Spinal cord (tissue), 10 donors: ENCODE measurements around the gene TMEM203. TPM values are rescaled to one million over a fixed set of nuclear protein-coding genes. Genes with fewer than 3 reads are reported as not detected.

Experiments used
- DNase-seq, 6 donors: peaks; one replicate each; pipeline versions ENCODE4 v3.0.0 to v3.0.0-alpha.2; 2013 to 2015; ENCODE audit warnings: low spot score in 6 of 6, low read depth in 4 of 6
- H3K27ac ChIP-seq: one replicate; pipeline ENCODE4 v1.5.1; 2013; ENCODE audit warnings: low read depth, low read length, control low read depth
- H3K27me3 ChIP-seq: one replicate; pipeline ENCODE4 v1.6.1; 2013; ENCODE audit warnings: low read length; ENCODE audit not compliant: control insufficient read depth, insufficient read depth
- H3K36me3 ChIP-seq: one replicate; pipeline ENCODE4 v1.6.1; 2013; ENCODE audit warnings: low read length; ENCODE audit not compliant: control insufficient read depth, insufficient read depth
- H3K4me1 ChIP-seq: one replicate; pipeline ENCODE4 v1.6.1; 2013; ENCODE audit warnings: low read length; ENCODE audit not compliant: control insufficient read depth, insufficient read depth
- H3K4me3 ChIP-seq: one replicate; pipeline ENCODE4 v1.5.1; 2013; ENCODE audit warnings: low read depth, low read length, control low read depth
- H3K9me3 ChIP-seq: one replicate; pipeline ENCODE4 v1.6.1; 2013; ENCODE audit warnings: low read length; ENCODE audit not compliant: control insufficient read depth, insufficient read depth
- WGBS: methylation state at CpG from one replicate; pipeline ENCODE4 v1.1.5; 2013; ENCODE audit warnings: missing lambda C conversion rate; ENCODE audit not compliant: insufficient coverage; 5-methylcytosine and 5-hydroxymethylcytosine counted together
- polyA plus RNA-seq, 2 donors: library from polyadenylated mRNA; unstranded; fragments of 120-200 nt; gene quantifications; one replicate each; pipeline ENCODE4 v1.2.1, GENCODE V29; 2013; ENCODE audit not compliant: insufficient read length in 2 of 2
- total RNA-seq, 2 donors: library from RNA; depleted of rRNA in 1 of 2; stranded (reverse); fragments of 120-200 nt in 1 of 2; fragments of >200 nt in 1 of 2; gene quantifications; one replicate each; pipeline versions ENCODE4 v1.2.3 to v1.2.4, GENCODE V29; 2013 to 2014
- donor health status: healthy.

The TMEM203 gene
- total and polyA plus RNA-seq, 4 donors = 28.5 to 50.7 (median 41.4) TPM

GRCh38 chr9:137182836-137183235, 22.6 kb downstream of the TMEM203 start:
- Histone ChIP-seq H3K4me3 (no peak overlapping the region), H3K27me3 (no peaks in the 10 kb centered on the region), H3K27ac (no peak overlapping the region), H3K4me1 (peaks cover 23% of the 10 kb centered on the region), H3K36me3 (peaks cover 99% of the 10 kb centered on the region), H3K9me3 (no peaks in the 10 kb centered on the region)
- no peak for DNase-seq
- 92% methylated on average over 17 of the region's 17 CpGs for WGBS

- H3K27me3 ChIP-seq = no peaks in the 10 kb centered on the region
- H3K4me1 ChIP-seq = peaks cover 12% of the 10 kb centered on the region
- 95% methylated on average over 22 of the region's 22 CpGs for WGBS
- H3K36me3 ChIP-seq = peaks cover 100% of the 10 kb centered on the region
- H3K27ac ChIP-seq = no peak overlapping the region
- no peak for DNase-seq
- no peak overlapping the region for H3K4me3 ChIP-seq
- H3K9me3 ChIP-seq = no peaks in the 10 kb centered on the region
Observed at GRCh38 chr9:137181680-137182079, 23.8 kb downstream of the TMEM203 start.

DNA sequence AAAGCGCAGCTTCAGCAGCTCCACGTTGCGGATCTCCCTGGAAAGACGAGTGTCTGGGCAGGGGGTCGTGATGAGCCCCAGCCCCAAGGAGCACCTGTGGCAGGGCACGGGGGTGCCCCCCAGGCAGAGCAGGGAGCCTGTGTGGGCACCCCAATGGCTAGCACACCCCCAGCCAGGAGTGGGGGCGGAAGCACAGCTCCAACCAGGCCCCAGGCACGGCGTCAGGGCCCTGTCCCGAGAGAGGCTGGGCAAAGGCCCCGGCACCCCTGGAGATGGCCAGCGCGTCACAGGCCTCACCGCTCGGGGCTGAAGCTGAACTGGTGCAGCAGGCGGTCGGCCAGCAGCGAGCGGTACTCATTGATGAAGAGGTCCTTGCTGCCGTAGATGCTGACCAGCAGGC, 25.0 kb downstream of the TMEM203 start:
- Histone ChIP-seq H3K36me3 (peaks cover 97% of the 10 kb centered on the region), H3K9me3 (no peaks in the 10 kb centered on the region), H3K27ac (no peak overlapping the region), H3K4me3 (no peak overlapping the region), H3K27me3 (no peaks in the 10 kb centered on the region), H3K4me1 (no peaks in the 10 kb centered on the region)
- no peak for DNase-seq
- WGBS = 96% methylated on average over 20 of the region's 20 CpGs

- WGBS = 93% methylated on average over 16 of the region's 17 CpGs
- peaks cover 96% of the 10 kb centered on the region for H3K36me3 ChIP-seq
Observed at GRCh38 chr9:137179761-137180160, 25.7 kb downstream of the TMEM203 start.

DNA sequence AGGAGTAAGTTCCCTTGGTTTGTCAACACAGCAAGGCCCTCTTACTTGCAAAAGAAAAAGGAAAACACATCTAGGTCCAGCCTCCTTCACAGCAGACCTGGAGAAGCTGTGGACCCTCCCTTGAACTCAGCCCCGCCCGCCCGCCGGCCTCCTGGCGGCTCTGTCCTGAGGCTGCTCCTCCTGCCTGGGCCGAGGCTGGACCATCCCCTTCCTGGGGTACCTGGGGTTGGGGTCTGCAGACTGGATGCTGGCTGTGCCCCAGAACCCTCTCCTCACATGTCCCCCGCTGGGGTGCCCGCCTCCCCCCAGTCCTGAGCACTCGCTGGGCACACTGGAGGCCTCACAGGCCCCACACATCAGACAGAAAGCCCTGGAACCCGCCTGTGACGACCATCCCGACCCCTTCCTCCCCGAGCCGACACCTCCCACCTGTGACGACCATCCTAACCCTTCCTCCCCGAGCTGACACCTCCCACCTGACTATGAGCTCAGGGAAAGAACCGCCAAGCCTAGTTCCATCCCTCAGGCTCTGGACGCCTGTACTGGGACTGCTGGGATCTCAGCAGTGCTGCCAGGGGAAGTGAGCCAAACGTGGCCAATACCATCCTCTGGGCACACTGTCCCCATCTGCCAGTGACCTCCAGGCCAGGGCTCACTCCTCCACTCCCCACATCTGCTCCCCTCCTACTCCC, 26.4 kb downstream of the TMEM203 start:
- WGBS = 90% methylated on average over 13 of the region's 19 CpGs
- no peak overlapping the region for H3K4me3 ChIP-seq
- peaks cover 4% of the 10 kb centered on the region for H3K4me1 ChIP-seq
- H3K27me3 ChIP-seq = no peaks in the 10 kb centered on the region
- peaks cover 95% of the 10 kb centered on the region for H3K36me3 ChIP-seq
- H3K9me3 ChIP-seq = no peaks in the 10 kb centered on the region
- no peak overlapping the region for H3K27ac ChIP-seq
- no peak for DNase-seq

More at GRCh38 chr9:137179761-137180160, 25.7 kb downstream of the TMEM203 start:
- Histone ChIP-seq H3K4me1 (peaks cover 4% of the 10 kb centered on the region), H3K27ac (no peak overlapping the region), H3K4me3 (no peak overlapping the region), H3K27me3 (no peaks in the 10 kb centered on the region), H3K9me3 (no peaks in the 10 kb centered on the region)
- DNase-seq = no peak

- Histone ChIP-seq H3K27ac (no peak overlapping the region), H3K36me3 (peaks cover 89% of the 10 kb centered on the region)
- WGBS = 93% methylated on average over 23 of the region's 23 CpGs
Observed at GRCh38 chr9:137178201-137178938, 27.1 kb downstream of the TMEM203 start.

DNA sequence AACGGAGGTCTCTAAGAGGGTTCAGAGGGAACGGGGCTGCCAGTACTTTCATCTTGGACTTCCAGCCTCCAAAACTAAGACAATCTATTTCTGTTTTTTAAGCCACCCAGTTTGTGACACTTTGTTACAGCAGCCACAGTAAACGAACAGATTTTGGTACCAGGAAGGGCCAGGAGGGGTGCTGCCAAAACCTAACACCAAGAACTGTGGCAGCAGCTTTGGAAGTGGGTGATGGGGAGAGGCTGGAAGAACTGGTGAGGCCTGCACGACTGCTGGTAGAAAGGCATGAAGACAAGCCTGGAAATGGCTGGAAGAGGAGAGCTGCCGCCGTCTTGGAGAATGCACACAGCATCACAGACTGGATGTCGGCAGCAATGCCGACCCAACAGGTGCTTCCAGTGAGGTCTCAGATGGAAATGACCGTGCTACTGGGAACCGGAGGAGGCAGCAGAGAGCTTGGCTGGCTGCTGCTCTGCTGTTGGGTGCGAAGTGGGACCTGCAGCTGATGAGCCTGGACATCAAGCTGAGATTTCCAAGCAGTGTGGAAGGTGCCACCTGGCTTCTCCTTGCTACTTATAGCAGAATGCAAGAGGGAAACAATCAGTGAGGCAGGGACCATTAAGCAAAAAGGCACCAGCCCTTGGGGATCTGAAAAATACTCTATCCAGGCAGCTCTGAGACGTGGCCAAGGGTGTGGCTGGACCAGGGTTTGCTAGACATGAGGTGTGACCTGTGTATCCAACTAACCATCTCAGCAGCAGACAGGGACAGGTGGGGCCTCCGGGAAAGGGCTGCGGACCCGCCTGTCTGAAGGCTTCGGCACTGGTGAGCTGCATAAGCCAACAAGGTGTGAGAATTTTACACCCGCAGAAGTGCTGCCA, 28.9 kb downstream of the TMEM203 start:
- Histone ChIP-seq H3K27me3 (no peaks in the 10 kb centered on the region), H3K27ac (no peak overlapping the region), H3K9me3 (no peaks in the 10 kb centered on the region), H3K4me1 (peaks cover 4% of the 10 kb centered on the region), H3K4me3 (no peak overlapping the region), H3K36me3 (peaks cover 75% of the 10 kb centered on the region)
- WGBS = 55% methylated on average over 17 of the region's 17 CpGs
- DNase-seq = no peak

More at GRCh38 chr9:137178201-137178938, 27.1 kb downstream of the TMEM203 start:
- DNase-seq = no peak
- no peaks in the 10 kb centered on the region for H3K27me3 ChIP-seq
- no peak overlapping the region for H3K4me3 ChIP-seq
- H3K4me1 ChIP-seq = peaks cover 4% of the 10 kb centered on the region
- H3K9me3 ChIP-seq = no peaks in the 10 kb centered on the region

- Histone ChIP-seq H3K4me3 (no peak overlapping the region), H3K27me3 (peaks cover 3% of the 10 kb centered on the region)
Observed at GRCh38 chr9:137175345-137175961, 30.0 kb downstream of the TMEM203 start.

GRCh38 chr9:137174722-137175293, 30.6 kb downstream of the TMEM203 start:
- no peak for DNase-seq
- H3K4me1 ChIP-seq = peaks cover 13% of the 10 kb centered on the region

More at GRCh38 chr9:137175345-137175961, 30.0 kb downstream of the TMEM203 start:
- peaks cover 64% of the 10 kb centered on the region for H3K36me3 ChIP-seq
- 39% methylated on average over 30 of the region's 33 CpGs for WGBS
- H3K27ac ChIP-seq = no peak overlapping the region
- no peak for DNase-seq
- H3K4me1 ChIP-seq = peaks cover 7% of the 10 kb centered on the region
- H3K9me3 ChIP-seq = no peaks in the 10 kb centered on the region

More at GRCh38 chr9:137174722-137175293, 30.6 kb downstream of the TMEM203 start:
- Histone ChIP-seq H3K36me3 (peaks cover 57% of the 10 kb centered on the region), H3K27me3 (peaks cover 8% of the 10 kb centered on the region), H3K4me3 (no peak overlapping the region), H3K27ac (no peak overlapping the region), H3K9me3 (no peaks in the 10 kb centered on the region)
- WGBS = 31% methylated on average over 33 of the region's 34 CpGs
